ENCODE data around the gene LRRC18.

LRRC18 gene

GRCh38 chr10:48926764-48927540, 12.7 kb downstream of the LRRC18 start:
- H3K27ac ChIP-seq: no peak overlapping the region
- DNase-seq (ENCODE audit: low spot score): no peak
- ChIA-PET POLR2A (ENCODE audit: low non-redundant PET) (no interaction called here), CTCF (no interaction called here)
- TF ChIP-seq CTCF (conservative IDR thresholded peaks at IDR 0.05; ENCODE audit: low read depth): no peak

- ChIA-PET CTCF (no interaction called here), POLR2A (ENCODE audit: low non-redundant PET) (no interaction called here)
- H3K27ac ChIP-seq: no peak overlapping the region
- no peak for DNase-seq (ENCODE audit: low spot score)
- TF ChIP-seq CTCF (conservative IDR thresholded peaks at IDR 0.05; ENCODE audit: low read depth): no peak
These were observed 13.4 kb downstream of the LRRC18 start for GRCh38 chr10:48926255-48926654.

GRCh38 chr10:48924988-48925387, 14.7 kb downstream of the LRRC18 start:
- ChIA-PET CTCF (interaction anchor here (0.7 kb wide), 1 partner anchor 24 kb away, joined by 3 read pairs; no protein-coding TSS in a partner anchor), POLR2A (ENCODE audit: low non-redundant PET) (interaction anchor here (0.6 kb wide), 1 partner anchor 10 kb away, joined by 3 read pairs; no protein-coding TSS in a partner anchor)
- TF ChIP-seq CTCF (conservative IDR thresholded peaks at IDR 0.05; ENCODE audit: low read depth): no peak
- no peak overlapping the region for H3K27ac ChIP-seq
- no peak for DNase-seq (ENCODE audit: low spot score)

- TF ChIP-seq CTCF (conservative IDR thresholded peaks at IDR 0.05; ENCODE audit: low read depth): no peak
- CTCF ChIA-PET: interaction anchor here (0.6 kb wide), 1 partner anchor 1927 kb away, joined by 4 read pairs; no protein-coding TSS in a partner anchor
- no peak overlapping the region for H3K27ac ChIP-seq
- DNase-seq (ENCODE audit: low spot score): no peak
- POLR2A ChIA-PET (ENCODE audit: low non-redundant PET): no interaction called here
These were observed 15.9 kb downstream of the LRRC18 start for GRCh38 chr10:48923748-48924147.

- DNase-seq (ENCODE audit: low spot score): no peak
- H3K27ac ChIP-seq: no peak overlapping the region
- ChIA-PET POLR2A (ENCODE audit: low non-redundant PET) (no interaction called here), CTCF (no interaction called here)
- no peak for TF ChIP-seq CTCF (conservative IDR thresholded peaks at IDR 0.05; ENCODE audit: low read depth)
These were observed 26.0 kb downstream of the LRRC18 start for GRCh38 chr10:48913674-48914073.

GRCh38 chr10:48910548-48910947, 29.1 kb downstream of the LRRC18 start:
- POLR2A ChIA-PET (ENCODE audit: low non-redundant PET): no interaction called here
- DNase-seq (ENCODE audit: low spot score): no peak
- no peak for TF ChIP-seq CTCF (conservative IDR thresholded peaks at IDR 0.05; ENCODE audit: low read depth)
- H3K27ac ChIP-seq: no peak overlapping the region
- CTCF ChIA-PET: no interaction called here
